Breast epithelium (tissue), 4 donors: ENCODE results near the gene ASTN2. TPM values are rescaled to one million over a fixed set of nuclear protein-coding genes. Genes with fewer than 3 reads are reported as not detected.

Experiments
- DNase-seq, 2 donors: peaks; one replicate each; pipeline ENCODE4 v3.0.0-alpha.2; 2019; ENCODE audit warnings: low spot score in 2 of 2
- H3K27ac ChIP-seq, 2 donors: fragments of 200-600 bp; sonication (generic) in 1 of 2; one replicate each; pipeline ENCODE4 v1.5.1; 2016 to 2019; ENCODE audit warnings: mild to moderate bottlenecking in 1 of 2
- H3K27me3 ChIP-seq, 2 donors: fragments of 200-600 bp; sonication (generic) in 1 of 2; one replicate each; pipeline versions ENCODE4 v1.5.1 to v1.6.0; 2017 to 2019; ENCODE audit warnings: control low read depth in 1 of 2, mild to moderate bottlenecking in 1 of 2
- H3K36me3 ChIP-seq: fragments of 200-600 bp; one replicate; pipeline ENCODE4 v1.5.1; 2019
- H3K4me1 ChIP-seq, 2 donors: fragments of 200-600 bp; sonication (generic); one replicate each; pipeline ENCODE4 v1.5.1; 2016 to 2019; ENCODE audit warnings: control low read depth in 1 of 2
- H3K4me3 ChIP-seq, 3 donors: fragments of 200-600 bp; sonication (generic); 1 replicate in 2 of 3; 2 replicates in 1 of 3; pipeline ENCODE4 v1.5.1; 2016 to 2019; ENCODE audit warnings: mild to moderate bottlenecking in 3 of 3, moderate library complexity in 2 of 3
- H3K9me3 ChIP-seq, 2 donors: fragments of 200-600 bp; sonication (generic) in 1 of 2; one replicate each; pipeline ENCODE4 v1.5.1; 2016 to 2019; ENCODE audit warnings: control low read depth in 1 of 2
- POLR2A ChIP-seq: fragments of 450-650 bp; IDR thresholded peaks from one replicate; pipeline ENCODE4 v1.6.1; 2016; ENCODE audit warnings: antibody characterized with exemption, mild to moderate bottlenecking, moderate library complexity
- POLR2AphosphoS5 ChIP-seq, 3 donors: sonication (generic); formaldehyde crosslinking; IDR thresholded peaks; one replicate each; pipeline ENCODE4 v1.6.1; 2017; ENCODE audit warnings: antibody characterized with exemption in 3 of 3
- intact Hi-C: fragments of 100-400 bp; cut with DNase I; formaldehyde crosslinking; loops from one replicate; pipeline ENCODE4 v1.15.1; 2023; ENCODE audit warnings: low total_unique reads
- total RNA-seq, 3 donors: library from RNA; depleted of rRNA; stranded (reverse); fragments of >200 nt; gene quantifications; one replicate each; pipeline ENCODE4 v1.1.0, GENCODE V29; 2016
- TF ChIP-seq, protein P1 (sequence below), 3 donors: fragments of 450-650 bp; IDR thresholded peaks; one replicate each; pipeline ENCODE4 v1.5.1; 2016 to 2017; ENCODE audit warnings: antibody characterized with exemption in 3 of 3, mild to moderate bottlenecking in 3 of 3, moderate library complexity in 3 of 3

Gene ASTN2
- total RNA-seq, 3 donors from 2014 or later = 9.1 to 13.8 (median 9.8) TPM

DNA sequence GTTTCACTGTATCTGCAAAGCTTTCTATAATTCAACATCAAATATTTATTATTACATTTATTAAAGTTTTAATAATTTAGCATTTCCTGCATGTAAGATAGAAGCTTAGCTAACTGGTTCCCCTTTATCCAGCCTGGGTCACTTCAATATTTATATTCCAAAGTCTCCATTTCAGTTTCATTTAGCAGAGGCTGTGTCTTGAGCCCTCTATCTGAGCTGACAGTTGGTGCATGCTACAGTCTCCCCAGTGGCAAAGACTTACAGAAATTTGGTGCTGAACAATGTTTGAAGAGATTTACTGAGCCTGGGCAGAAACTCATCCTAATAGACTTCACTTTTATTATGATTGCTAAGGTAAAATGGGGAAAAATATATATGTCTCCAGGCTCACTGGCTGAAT is 448.7 kb downstream of the ASTN2 start:
- intact Hi-C loops = no loop called here
- no peaks in the 10 kb centered on the region for H3K27me3 ChIP-seq
- DNase-seq = no peak
- H3K4me1 ChIP-seq = no peaks in the 10 kb centered on the region
- no peak overlapping the region for H3K4me3 ChIP-seq
- no peaks in the 10 kb centered on the region for H3K36me3 ChIP-seq
- no peak overlapping the region for H3K27ac ChIP-seq
- H3K9me3 ChIP-seq = no peaks in the 10 kb centered on the region
- TF ChIP-seq POLR2A = no peak
- TF ChIP-seq POLR2AphosphoS5 (IDR thresholded peaks at IDR 0.05) = no peak
- TF ChIP-seq, protein P1, sequence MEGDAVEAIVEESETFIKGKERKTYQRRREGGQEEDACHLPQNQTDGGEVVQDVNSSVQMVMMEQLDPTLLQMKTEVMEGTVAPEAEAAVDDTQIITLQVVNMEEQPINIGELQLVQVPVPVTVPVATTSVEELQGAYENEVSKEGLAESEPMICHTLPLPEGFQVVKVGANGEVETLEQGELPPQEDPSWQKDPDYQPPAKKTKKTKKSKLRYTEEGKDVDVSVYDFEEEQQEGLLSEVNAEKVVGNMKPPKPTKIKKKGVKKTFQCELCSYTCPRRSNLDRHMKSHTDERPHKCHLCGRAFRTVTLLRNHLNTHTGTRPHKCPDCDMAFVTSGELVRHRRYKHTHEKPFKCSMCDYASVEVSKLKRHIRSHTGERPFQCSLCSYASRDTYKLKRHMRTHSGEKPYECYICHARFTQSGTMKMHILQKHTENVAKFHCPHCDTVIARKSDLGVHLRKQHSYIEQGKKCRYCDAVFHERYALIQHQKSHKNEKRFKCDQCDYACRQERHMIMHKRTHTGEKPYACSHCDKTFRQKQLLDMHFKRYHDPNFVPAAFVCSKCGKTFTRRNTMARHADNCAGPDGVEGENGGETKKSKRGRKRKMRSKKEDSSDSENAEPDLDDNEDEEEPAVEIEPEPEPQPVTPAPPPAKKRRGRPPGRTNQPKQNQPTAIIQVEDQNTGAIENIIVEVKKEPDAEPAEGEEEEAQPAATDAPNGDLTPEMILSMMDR (IDR thresholded peaks at IDR 0.05) = no peak

DNA sequence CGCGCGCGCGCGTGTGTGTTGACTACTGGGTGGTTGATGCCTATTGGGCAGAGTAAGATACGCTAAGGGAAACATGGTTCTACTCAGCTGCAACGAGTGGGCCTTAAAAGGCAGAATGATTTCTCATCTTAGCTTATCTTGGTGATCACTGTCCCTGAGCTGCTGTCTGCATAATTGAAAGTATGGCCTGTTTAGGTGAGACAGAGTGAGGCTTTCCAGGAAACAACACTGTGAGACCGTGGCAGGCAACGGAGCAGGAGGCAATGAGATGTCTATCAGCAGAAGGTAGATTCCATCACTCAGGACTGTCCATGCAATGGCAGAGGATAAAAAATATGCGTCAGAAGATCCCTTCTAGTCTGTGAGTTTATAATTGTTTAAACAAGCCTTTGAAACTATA is 450.6 kb downstream of the ASTN2 start:
- Histone ChIP-seq H3K27me3 (no peaks in the 10 kb centered on the region), H3K36me3 (no peaks in the 10 kb centered on the region), H3K27ac (no peak overlapping the region), H3K4me3 (no peak overlapping the region), H3K9me3 (no peaks in the 10 kb centered on the region), H3K4me1 (no peaks in the 10 kb centered on the region)
- intact Hi-C loops = no loop called here
- TF ChIP-seq POLR2AphosphoS5 (IDR thresholded peaks at IDR 0.05) = no peak
- TF ChIP-seq, protein P1 (IDR thresholded peaks at IDR 0.05) = no peak
- no peak for TF ChIP-seq POLR2A
- no peak for DNase-seq

DNA sequence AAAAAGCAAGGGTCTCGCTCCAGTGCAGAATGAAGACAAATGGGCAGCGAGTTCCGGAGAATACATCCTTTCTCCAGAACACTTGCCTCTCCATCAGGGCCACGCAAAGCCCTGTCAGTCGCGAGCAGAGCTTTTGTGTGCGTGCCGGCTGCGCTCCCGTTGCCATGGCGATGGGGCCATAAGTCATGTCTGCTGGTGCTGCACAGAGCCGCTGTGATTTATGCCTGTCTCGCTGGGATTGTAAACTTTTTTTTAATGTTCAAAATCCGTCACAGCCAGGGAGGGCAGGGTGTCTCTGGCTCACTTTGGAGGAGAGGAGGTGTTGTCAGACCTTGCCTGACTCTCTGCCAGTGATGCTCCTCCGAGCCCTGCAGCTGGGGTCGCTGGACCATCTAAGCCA is 455.0 kb downstream of the ASTN2 start:
- H3K27ac ChIP-seq = no peak overlapping the region
- intact Hi-C loops = no loop called here
- no peak for DNase-seq

GRCh38 chr9:116958881-116959280 is 456.0 kb downstream of the ASTN2 start:
- H3K9me3 ChIP-seq = no peaks in the 10 kb centered on the region
- no peak overlapping the region for H3K27ac ChIP-seq
- intact Hi-C loops = no loop called here
- DNase-seq = no peak
- H3K4me1 ChIP-seq = no peaks in the 10 kb centered on the region
- no peaks in the 10 kb centered on the region for H3K36me3 ChIP-seq
- TF ChIP-seq POLR2AphosphoS5 (IDR thresholded peaks at IDR 0.05) = no peak
- no peak for TF ChIP-seq POLR2A
- TF ChIP-seq, protein P1 (IDR thresholded peaks at IDR 0.05) = no peak
- H3K27me3 ChIP-seq = no peaks in the 10 kb centered on the region
- no peak overlapping the region for H3K4me3 ChIP-seq

More for the DNA sequence above, 455.0 kb downstream of the ASTN2 start:
- TF ChIP-seq POLR2A = no peak
- TF ChIP-seq, protein P1 (IDR thresholded peaks at IDR 0.05) = no peak
- no peak for TF ChIP-seq POLR2AphosphoS5 (IDR thresholded peaks at IDR 0.05)
- Histone ChIP-seq H3K36me3 (no peaks in the 10 kb centered on the region), H3K4me3 (no peak overlapping the region), H3K27me3 (no peaks in the 10 kb centered on the region), H3K9me3 (no peaks in the 10 kb centered on the region), H3K4me1 (no peaks in the 10 kb centered on the region)

- H3K27ac ChIP-seq = no peak overlapping the region
Measured at GRCh38 chr9:116954731-116955130, 460.1 kb downstream of the ASTN2 start.

More at GRCh38 chr9:116954731-116955130, 460.1 kb downstream of the ASTN2 start:
- Histone ChIP-seq H3K9me3 (no peaks in the 10 kb centered on the region), H3K4me1 (no peaks in the 10 kb centered on the region), H3K36me3 (no peaks in the 10 kb centered on the region), H3K4me3 (no peak overlapping the region), H3K27me3 (no peaks in the 10 kb centered on the region)
- TF ChIP-seq, protein P1 (IDR thresholded peaks at IDR 0.05) = no peak
- TF ChIP-seq POLR2AphosphoS5 (IDR thresholded peaks at IDR 0.05) = no peak
- no peak for TF ChIP-seq POLR2A
- intact Hi-C loops = no loop called here
- DNase-seq = no peak
